Uterus (tissue), 2 donors: ENCODE data around the gene EIF3B.

Experiments used
- CTCF ChIP-seq, 4 experiments: fragments of 200-600 bp in 2 of 4; fragments of 450-650 bp in 2 of 4; sonication (generic) in 2 of 4; IDR thresholded peaks; one replicate each; pipeline ENCODE4 v1.5.1; 2016 to 2019; ENCODE audit warnings: antibody characterized with exemption in 4 of 4, mild to moderate bottlenecking in 2 of 4, moderate library complexity in 1 of 4
- POLR2A ChIP-seq, 2 donors: fragments of 450-650 bp; IDR thresholded peaks; one replicate each; pipeline ENCODE4 v1.6.1; 2016; ENCODE audit warnings: antibody characterized with exemption in 2 of 2, mild to moderate bottlenecking in 1 of 2, moderate library complexity in 1 of 2

GRCh38 chr7:2371329-2371728 is 16.7 kb downstream of the EIF3B start:
- no peak for TF ChIP-seq CTCF (IDR thresholded peaks at IDR 0.05)
- TF ChIP-seq POLR2A (IDR thresholded peaks at IDR 0.05): no peak
